ENCODE results near the gene F12. TPM values are rescaled to one million over a fixed set of nuclear protein-coding genes. Genes with fewer than 3 reads are reported as not detected.

F12 gene
- total RNA-seq, 1 donor from 2014 or later, result 0.69 TPM

- peaks cover 34% of the 10 kb centered on the region for H3K4me1 ChIP-seq
- intact Hi-C loops (cut with DNase I), result no loop called here
- TF ChIP-seq CTCF (IDR thresholded peaks at IDR 0.05), result no peak
Measured at GRCh38 chr5:177366528-177367322, 42.6 kb downstream of the F12 start.

DNA sequence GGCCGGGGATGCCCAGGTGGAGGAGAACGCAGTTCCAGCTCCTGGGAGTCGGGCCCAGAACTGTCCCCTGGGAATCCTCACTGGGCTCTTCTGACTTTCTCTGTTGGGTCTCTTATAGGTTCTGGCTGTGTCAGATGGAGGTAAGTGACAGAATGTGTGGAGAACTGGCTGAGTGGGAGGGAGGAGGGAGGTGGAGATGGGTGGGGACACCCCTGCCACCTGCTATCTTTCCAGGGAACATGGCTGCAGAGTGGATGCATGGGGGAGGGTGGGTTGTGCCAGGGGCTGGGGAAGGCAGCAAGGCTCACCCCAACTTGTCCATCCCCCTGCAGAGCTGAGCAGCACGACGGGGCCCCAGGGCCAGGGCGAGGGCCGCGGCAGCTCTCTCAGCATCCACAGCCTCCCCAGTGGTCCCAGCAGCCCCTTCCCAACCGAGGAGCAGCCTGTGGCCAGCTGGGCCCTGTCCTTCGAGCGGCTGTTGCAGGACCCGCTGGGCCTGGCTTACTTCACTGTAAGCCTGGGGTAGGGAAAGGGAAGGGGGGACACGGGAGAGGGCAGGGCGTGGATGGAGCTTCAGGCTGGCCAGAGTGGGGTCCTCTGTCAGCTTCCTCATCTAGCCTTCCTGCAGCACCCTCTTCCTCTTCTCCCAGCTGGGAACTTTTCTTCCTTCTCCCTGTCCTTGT lies 43.4 kb downstream of the F12 start:
- Histone ChIP-seq H3K4me1 (peaks cover 35% of the 10 kb centered on the region), H3K9me3 (no peaks in the 10 kb centered on the region), H3K4me3 (no peak overlapping the region), H3K36me3 (no peaks in the 10 kb centered on the region), H3K27me3 (no peaks in the 10 kb centered on the region), H3K27ac (peak overlapping the region; percentile 88)
- DNase-seq (no peak), ATAC-seq (no peak)
- intact Hi-C loops (cut with DNase I), result no loop called here
- no peak for TF ChIP-seq CTCF (IDR thresholded peaks at IDR 0.05)

More at GRCh38 chr5:177366528-177367322, 42.6 kb downstream of the F12 start:
- no peaks in the 10 kb centered on the region for H3K27me3 ChIP-seq
- no peaks in the 10 kb centered on the region for H3K36me3 ChIP-seq
- ATAC-seq (peak; percentile 79), DNase-seq (peak; percentile 93)
- peak overlapping the region; percentile 56 for H3K4me3 ChIP-seq
- H3K9me3 ChIP-seq, result no peaks in the 10 kb centered on the region
- H3K27ac ChIP-seq, result peak overlapping the region; percentile 88

GRCh38 chr5:177364159-177364962 lies 45.0 kb downstream of the F12 start:
- no peaks in the 10 kb centered on the region for H3K9me3 ChIP-seq
- H3K4me3 ChIP-seq, result no peak overlapping the region
- no peak for TF ChIP-seq CTCF (IDR thresholded peaks at IDR 0.05)
- ATAC-seq, result no peak
- H3K4me1 ChIP-seq, result peaks cover 32% of the 10 kb centered on the region
- H3K27ac ChIP-seq, result no peak overlapping the region
- DNase-seq, result no peak
- no peaks in the 10 kb centered on the region for H3K27me3 ChIP-seq
- no peaks in the 10 kb centered on the region for H3K36me3 ChIP-seq
- intact Hi-C loops (cut with DNase I), result no loop called here

- Histone ChIP-seq H3K36me3 (no peaks in the 10 kb centered on the region), H3K27ac (no peak overlapping the region), H3K27me3 (no peaks in the 10 kb centered on the region), H3K9me3 (no peaks in the 10 kb centered on the region), H3K4me1 (peaks cover 33% of the 10 kb centered on the region), H3K4me3 (peak overlapping the region; percentile 51)
- no peak for DNase-seq
- TF ChIP-seq CTCF (IDR thresholded peaks at IDR 0.05), result no peak
- intact Hi-C loops (cut with DNase I), result no loop called here
- no peak for ATAC-seq
Measured at GRCh38 chr5:177363565-177363964, 45.8 kb downstream of the F12 start.

DNA sequence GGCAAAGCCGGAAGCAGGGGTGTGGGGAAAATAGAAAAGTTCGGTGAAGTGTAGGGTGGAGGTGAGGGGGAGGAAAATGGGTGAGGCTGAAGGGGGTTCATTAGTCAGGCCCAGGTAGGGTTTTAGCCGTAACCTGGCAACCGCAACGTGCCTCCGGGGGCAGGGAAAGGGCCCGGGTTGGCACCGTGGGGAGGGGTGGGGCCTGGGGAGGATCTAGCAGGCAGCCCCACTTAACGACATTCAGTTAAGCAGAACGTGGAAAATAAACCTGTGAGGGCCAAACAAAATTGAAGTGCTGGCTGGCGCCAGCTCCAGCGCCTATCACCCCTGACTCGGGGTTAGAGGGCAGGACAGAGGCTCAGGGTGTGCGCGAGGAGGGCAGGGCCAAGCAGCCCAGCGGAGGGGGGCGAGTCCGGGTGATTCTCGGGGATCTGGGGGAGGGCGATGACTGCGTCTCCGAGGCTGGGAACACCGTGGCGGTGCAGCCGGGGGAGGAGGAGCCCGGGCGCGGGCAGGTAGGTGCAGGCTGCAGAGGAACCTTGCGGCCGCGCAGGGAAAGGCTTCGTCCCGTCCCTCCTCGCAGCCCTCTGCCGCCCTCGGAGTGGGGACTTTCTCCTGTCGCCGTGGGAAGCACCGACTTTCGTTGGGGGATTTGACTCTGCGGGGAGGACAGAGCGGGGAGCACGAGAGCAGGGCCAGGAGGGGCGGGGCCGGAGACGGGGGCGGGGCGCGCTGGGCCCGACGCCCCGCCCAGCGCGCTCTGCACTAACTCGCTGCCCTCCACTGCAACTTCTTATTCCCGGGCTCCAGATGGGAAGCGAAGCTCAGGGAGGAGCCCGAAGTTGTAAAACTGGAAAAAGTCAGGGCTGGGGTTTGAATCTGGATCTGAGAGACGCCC lies 46.5 kb downstream of the F12 start:
- Histone ChIP-seq H3K4me1 (peaks cover 39% of the 10 kb centered on the region), H3K36me3 (no peaks in the 10 kb centered on the region), H3K9me3 (no peaks in the 10 kb centered on the region), H3K4me3 (peak overlapping the region; percentile 51), H3K27me3 (no peaks in the 10 kb centered on the region), H3K27ac (peak overlapping the region; percentile 42)
- DNase-seq (peak; percentile 86), ATAC-seq (peak; percentile 73)
- no peak for TF ChIP-seq CTCF (IDR thresholded peaks at IDR 0.05)
- intact Hi-C loops (cut with DNase I), result no loop called here
